ENCODE results near the gene SEMA3D.

GRCh38 chr7:85025312-85025756 lies 161.5 kb downstream of the SEMA3D start:
- TF ChIP-seq CTCF (conservative IDR thresholded peaks at IDR 0.05) (no peak), EZH2 (IDR thresholded peaks at IDR 0.05; ENCODE audit: low read depth) (no peak)
